NCI-H146 treated with DMSO at 0.1 percent for 48 hours (cell line): ENCODE results near the gene PNMA1.

ENCODE experiments used
- DNase-seq: peaks from one replicate; lab custom pipeline; 2025; ENCODE audit not compliant: unreplicated experiment; lab: John Stamatoyannopoulos, UW

Gene PNMA1

GRCh38 chr14:73739174-73739898, 25.2 kb upstream of the PNMA1 start:
- DNase-seq, result no peak

- DNase-seq, result no peak
Measured at GRCh38 chr14:73738518-73739173, 24.5 kb upstream of the PNMA1 start.

GRCh38 chr14:73736842-73737241, 22.7 kb upstream of the PNMA1 start:
- DNase-seq, result no peak

GRCh38 chr14:73732006-73732405, 17.8 kb upstream of the PNMA1 start:
- DNase-seq, result no peak

GRCh38 chr14:73731111-73731510, 16.9 kb upstream of the PNMA1 start:
- no peak for DNase-seq

GRCh38 chr14:73729556-73730265, 15.5 kb upstream of the PNMA1 start:
- no peak for DNase-seq

GRCh38 chr14:73728717-73729330, 14.6 kb upstream of the PNMA1 start:
- DNase-seq, result peak; percentile 54

- DNase-seq, result no peak
Measured at GRCh38 chr14:73727166-73727565, 13.0 kb upstream of the PNMA1 start.

GRCh38 chr14:73726025-73726961, 12.1 kb upstream of the PNMA1 start:
- no peak for DNase-seq

- DNase-seq, result no peak
Measured at GRCh38 chr14:73725116-73726024, 11.2 kb upstream of the PNMA1 start.

- no peak for DNase-seq
Measured at GRCh38 chr14:73724696-73725095, 10.5 kb upstream of the PNMA1 start.

- no peak for DNase-seq
Measured at GRCh38 chr14:73723797-73724661, 9.8 kb upstream of the PNMA1 start.

- no peak for DNase-seq
Measured at GRCh38 chr14:73723406-73723796, 9.2 kb upstream of the PNMA1 start.

GRCh38 chr14:73722581-73722980, 8.4 kb upstream of the PNMA1 start:
- no peak for DNase-seq

- no peak for DNase-seq
Measured at GRCh38 chr14:73721101-73721821, 7.1 kb upstream of the PNMA1 start.

- no peak for DNase-seq
Measured at GRCh38 chr14:73720636-73721035, 6.5 kb upstream of the PNMA1 start.

- DNase-seq, result no peak
Measured at GRCh38 chr14:73719791-73720190, 5.6 kb upstream of the PNMA1 start.

- no peak for DNase-seq
Measured at GRCh38 chr14:73719361-73719760, 5.2 kb upstream of the PNMA1 start.
